GM21786 (cell line): ENCODE results near the gene IRAK3.
"Not testable (repeated sequence)": the region's sequence is repeated elsewhere in the genome, so short reads cannot be mapped to it uniquely, and the experiment has no call there.

Source experiments
- ATAC-seq: cut with Tn5 transposase; IDR thresholded peaks from one replicate; pipeline ENCODE4 v1.9.1; 2021; ENCODE audit not compliant: unreplicated experiment

IRAK3 gene

GRCh38 chr12:66170606-66171005, 18.4 kb upstream of the IRAK3 start:
- no peak for ATAC-seq

- not testable (repeated sequence) for ATAC-seq
Observed at GRCh38 chr12:66174391-66175325, 14.4 kb upstream of the IRAK3 start.

DNA sequence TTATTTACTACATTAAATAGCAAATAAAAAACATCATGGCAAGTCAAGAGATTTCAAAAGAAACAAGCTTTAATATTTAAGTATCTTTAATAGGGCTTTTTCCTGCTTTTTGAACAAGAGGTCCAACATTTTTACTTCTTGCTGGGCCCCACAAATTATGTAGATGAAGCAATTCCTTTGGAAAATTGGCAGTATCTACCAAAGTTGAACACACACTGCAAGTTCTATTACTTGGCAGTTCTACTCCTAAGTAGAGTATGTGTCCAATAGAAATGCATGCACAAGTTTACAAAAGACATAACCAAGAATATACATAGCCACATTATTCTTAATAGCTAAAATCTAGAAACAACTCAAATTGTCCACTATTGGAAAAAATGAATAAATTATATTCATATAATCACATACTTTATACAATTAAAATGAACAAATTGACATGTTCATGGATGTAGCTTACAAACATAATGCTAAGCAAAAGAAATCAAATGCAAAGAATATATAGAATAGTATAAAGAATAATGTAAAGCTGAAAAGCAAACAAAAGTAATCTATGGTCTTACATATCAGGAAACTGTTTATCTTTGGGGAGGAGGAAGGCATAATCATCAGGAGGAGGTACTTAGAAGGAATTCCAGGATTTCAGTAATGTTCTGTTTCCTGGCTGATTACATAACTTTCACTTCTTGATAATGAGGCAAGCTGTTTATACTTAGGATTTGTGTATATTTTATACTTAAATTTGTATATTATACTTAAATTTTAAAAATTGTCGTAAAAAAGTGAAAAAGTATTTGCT, 12.7 kb upstream of the IRAK3 start:
- ATAC-seq = no peak

DNA sequence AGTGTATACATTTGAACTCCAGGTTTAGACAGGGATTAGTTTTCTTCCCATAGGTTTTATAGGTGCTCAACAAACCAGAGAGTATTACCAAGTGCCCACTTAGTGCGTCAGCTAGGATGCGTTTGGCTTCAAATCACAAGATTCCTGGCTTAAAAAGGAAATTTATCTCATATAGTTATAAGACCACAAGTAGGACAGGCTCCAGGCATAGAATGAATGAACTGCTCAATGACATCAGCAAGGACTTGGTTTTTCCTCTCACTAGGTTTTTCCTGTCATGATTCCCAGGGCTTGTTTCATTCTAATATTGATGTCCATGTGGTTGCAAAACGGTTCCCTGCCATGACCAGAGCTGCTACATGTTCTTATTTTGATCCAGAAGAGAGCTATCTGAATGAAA, 6.1 kb upstream of the IRAK3 start:
- ATAC-seq = no peak

DNA sequence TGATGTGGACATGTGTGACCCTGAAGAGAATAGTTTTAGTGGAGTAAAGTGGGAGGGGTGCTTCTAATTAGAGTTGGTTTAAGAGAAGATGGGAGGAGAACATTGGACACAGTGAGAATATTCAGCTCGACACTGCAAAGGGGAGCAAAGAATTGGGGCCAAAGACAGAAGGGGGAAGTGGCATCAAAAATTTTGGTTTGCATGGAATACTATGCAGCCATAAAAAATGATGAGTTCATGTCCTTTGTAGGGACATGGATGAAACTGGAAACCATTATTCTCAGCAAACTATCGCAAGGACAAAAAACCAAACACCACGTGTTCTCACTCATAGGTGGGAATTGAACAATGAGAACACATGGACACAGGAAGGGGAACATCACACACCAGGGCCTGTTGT, 4.2 kb upstream of the IRAK3 start:
- not testable (repeated sequence) for ATAC-seq

DNA sequence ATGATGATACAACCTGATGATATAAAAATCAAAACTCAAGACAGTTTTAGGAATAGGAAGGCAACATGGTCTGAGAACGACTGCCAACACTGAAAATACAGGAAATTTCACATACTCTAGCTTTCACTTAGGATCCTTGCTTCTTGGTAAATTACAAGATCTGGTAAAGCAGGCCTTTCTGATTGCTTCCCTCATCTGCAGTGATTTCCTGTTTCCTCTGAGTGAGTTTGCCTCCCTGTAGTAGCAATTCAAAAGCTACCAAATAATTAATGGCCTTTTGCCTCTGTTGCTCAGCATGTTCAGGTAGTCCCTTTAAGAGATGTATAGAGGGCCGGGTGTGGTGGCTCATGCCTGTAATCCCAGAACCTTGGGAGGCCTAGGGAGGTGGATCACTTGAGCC, 2.0 kb upstream of the IRAK3 start:
- no peak for ATAC-seq

GRCh38 chr12:66187821-66188220, 1.2 kb upstream of the IRAK3 start:
- no peak for ATAC-seq

GRCh38 chr12:66189486-66189843, 451 bp downstream of the IRAK3 start:
- no peak for ATAC-seq

- ATAC-seq = no peak
Observed at GRCh38 chr12:66189889-66190288, 875 bp downstream of the IRAK3 start.

DNA sequence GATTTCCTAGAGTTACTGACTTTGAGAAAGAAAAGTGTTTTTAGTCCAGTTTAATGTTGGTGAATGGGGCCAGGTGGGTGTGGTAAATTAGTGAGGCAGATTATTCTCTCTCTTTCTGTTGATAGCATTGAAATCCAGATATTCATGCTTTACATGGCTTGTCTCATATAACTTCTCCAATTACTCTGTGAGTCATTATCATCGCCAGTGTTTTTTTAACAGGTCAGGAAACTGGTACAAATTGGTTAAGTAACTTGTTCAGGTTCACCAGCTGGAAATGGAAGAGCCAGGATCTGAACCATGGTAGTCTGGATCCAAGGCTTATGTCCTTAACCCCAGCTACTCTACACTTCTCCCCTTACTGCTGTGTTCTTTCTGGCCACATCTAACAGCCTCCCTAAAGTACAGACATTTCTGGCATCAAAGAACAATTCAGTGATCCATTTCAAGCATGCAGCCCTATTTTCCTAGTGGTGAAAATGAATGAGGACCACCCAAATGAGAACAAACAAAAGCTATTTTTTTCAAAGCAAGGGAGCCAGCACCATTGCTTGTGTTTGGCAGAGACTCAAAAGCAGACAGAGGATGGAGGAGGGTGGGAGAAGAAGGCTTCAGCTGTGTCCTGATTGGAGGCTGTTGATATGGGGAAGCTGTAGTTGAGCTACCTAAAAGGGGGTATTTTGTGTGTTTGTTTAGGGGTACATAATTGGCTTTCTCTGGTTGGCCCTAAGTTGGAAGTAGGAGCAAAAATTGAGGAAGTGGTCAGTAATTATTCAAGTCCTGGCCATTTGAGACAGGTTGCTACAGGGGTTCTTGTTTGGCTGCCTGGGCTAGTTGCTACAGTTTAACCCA, 1.7 kb downstream of the IRAK3 start:
- ATAC-seq = peak; percentile 37

DNA sequence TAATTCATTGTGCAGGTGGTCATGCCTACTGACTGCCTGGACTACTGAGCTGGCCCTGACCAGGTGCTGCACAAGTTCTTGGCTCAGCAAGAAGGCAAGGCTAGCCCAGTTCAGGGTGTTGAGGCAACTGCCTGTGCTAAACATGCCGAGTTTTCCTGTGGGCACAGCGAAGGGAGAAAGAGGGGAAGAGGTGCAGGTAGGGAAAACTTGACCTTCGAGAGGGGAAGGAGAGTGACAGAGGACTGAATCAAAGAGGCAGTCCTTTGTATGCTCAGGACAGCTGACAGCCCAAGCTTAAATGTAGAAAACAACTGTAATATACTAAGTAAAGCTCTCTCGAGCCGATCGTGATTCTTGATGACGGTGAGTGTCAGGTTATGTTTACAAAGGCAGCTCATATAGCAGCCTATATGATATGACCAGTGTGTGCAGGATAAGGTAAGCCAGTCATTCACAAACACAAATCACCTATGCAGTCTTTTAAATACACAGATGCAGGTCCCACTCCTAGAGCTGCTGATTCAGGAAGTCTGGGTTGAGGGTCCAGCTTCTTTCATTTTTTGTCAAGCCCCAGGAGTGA, 2.6 kb downstream of the IRAK3 start:
- ATAC-seq = no peak

- no peak for ATAC-seq
Observed at GRCh38 chr12:66194122-66194521, 5.1 kb downstream of the IRAK3 start.

DNA sequence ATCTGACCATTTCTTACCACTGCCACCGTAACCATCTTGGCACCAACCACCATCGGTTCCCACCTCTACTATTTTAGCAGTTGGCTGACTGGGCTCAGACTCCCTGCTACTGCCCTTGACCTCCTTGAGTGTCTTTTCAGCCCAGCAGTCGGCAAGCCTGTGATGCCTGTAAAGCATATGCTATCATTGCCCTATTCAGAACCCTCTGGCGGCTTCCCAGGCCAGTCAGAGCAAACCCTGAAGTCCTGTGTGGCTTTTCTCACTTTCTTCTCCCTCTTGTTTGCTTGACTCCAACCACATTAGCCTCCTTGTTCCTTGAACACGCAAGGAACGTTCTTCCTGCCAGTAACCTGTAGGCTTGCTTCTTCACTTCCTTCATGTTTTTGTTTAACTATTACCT, 6.2 kb downstream of the IRAK3 start:
- ATAC-seq = no peak

DNA sequence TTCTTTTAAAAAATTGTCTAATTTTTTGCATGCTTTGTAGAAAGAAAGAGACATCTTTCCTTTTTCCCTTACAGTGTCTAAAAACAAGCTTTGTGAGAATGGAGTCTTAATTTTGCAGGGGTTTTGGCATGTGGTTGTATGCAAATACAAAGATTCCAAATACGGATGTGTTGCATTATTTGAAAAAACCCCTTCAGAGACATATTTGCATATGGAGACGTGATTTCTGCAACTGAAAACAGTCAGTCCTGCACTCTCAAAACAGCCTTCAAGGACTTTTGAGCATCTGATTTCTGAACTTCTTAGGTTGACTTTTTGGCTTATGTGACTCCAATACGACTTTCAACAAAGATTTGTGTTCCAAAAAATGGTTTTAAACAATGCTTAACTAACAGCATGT, 7.8 kb downstream of the IRAK3 start:
- peak; percentile 96 for ATAC-seq

- no peak for ATAC-seq
Observed at GRCh38 chr12:66197495-66197921, 8.5 kb downstream of the IRAK3 start.

GRCh38 chr12:66199141-66199540, 10.1 kb downstream of the IRAK3 start:
- ATAC-seq = no peak

GRCh38 chr12:66199831-66200509, 11.0 kb downstream of the IRAK3 start:
- ATAC-seq = no peak

DNA sequence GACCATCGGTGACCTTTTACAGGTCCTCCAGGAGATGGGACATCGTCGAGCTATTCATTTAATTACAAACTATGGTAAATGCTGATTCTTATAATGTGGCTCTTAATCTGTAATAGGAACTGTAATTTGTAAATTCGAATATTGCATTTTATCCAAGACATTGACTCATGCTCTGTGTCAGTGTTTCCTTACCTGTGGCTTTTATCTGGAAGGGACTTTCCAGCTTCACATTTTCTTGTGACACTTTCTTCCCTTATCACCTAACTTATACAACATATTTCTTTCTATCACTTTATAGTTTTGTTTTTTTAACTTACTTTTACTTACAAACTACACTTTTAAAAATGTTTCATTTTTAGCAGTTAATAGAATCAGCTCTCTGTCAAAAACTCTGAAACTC, 14.8 kb downstream of the IRAK3 start:
- ATAC-seq = peak; percentile 53

DNA sequence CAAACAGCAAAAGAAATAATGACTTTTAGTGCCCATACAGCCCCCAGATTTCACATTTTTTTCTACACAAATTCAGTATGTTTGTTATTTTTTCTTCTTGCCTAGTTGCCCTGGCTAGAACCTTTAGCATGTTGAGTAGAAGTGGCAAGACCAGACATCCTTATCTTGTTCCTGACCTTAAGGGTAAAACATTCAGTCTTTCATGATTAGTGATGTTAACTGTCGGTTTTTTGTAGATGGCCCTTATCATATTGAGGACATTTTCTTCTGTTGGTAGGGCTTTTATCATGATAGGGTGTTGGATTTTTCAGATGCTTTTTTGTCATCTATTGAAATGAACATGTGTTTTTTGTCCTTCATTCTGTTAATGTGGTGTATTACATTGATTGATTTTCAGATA, 17.1 kb downstream of the IRAK3 start:
- ATAC-seq = no peak

DNA sequence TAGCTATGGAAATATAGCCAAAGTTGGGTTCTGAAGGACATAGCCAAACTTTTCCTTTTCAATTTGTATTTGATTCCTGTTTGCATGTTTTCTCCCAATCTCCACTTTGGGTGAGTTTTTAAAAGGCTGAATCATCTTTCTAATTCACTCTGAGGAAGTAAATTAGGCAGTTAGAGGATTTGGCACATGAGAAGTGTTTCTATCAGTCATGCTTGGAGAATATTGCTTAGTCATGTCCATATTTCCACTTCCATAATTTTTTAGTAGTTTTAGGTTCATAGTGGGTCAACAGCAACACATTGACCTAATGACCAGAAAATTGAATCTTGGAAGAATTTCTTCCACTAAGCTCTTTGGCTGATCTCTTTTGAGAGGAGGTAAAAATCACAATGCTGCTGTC, 21.8 kb downstream of the IRAK3 start:
- ATAC-seq = no peak
